BE2C (cell line): Measurements from ENCODE around the gene NEU2.

Experiments
- DNase-seq: peaks from one replicate; pipeline ENCODE4 v3.0.0-alpha.2; 2020
- H3K27me3 ChIP-seq: fragments of 250-450 bp; sonication (Bioruptor Pico); 2 replicates; pipeline ENCODE4 v1.5.1; 2020; ENCODE audit warnings: mild to moderate bottlenecking
- H3K36me3 ChIP-seq: fragments of 250-450 bp; sonication (Bioruptor Pico); 2 replicates; pipeline ENCODE4 v1.5.1; 2020; ENCODE audit warnings: mild to moderate bottlenecking
- H3K4me1 ChIP-seq: fragments of 250-450 bp; sonication (Bioruptor Pico); 2 replicates; pipeline ENCODE4 v1.5.1; 2020
- H3K4me3 ChIP-seq: 2 replicates; pipeline ENCODE4 v1.5.1; 2011; ENCODE audit warnings: low read depth, low read length
- H3K9me3 ChIP-seq: fragments of 250-450 bp; sonication (Bioruptor Pico); 2 replicates; pipeline ENCODE4 v1.5.1; 2020
- TF ChIP-seq, protein P1 (sequence below): IDR thresholded peaks from 2 replicates; pipeline ENCODE4 v1.5.1; 2012; ENCODE audit warnings: mild to moderate bottlenecking, low read depth, low read length

NEU2 gene

DNA sequence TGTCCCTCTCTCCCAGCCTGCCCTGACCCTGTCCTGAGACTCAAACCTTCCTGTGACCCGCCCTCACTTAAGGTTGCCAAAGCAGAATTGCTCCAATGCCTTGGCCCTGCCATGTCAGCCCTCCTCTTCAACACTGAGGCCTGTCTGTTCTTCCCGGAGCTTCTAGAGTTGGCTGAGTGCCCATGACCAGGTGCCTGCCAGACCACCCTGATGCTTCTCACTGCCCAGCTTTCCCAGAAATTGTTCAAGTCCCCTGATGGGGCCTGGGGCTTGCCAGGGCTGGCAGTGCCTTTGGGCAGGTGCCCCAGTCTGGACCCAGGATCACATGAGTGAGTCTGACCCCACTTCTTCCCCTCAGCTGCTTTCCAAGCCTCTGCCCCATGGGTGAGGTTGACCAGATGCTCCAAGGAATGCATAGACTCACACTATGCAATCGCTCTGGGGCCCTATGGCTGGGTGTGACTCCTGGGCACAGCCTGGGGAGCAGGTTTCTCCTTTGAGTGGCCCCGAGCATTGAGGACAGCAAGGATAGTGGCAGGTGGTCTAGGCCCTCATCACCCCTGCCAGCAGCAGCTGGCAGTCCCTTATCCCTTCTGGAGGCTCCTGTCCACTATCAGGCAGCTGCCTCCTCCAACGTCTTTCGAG lies 24.6 kb downstream of the NEU2 start:
- TF ChIP-seq, protein P1, sequence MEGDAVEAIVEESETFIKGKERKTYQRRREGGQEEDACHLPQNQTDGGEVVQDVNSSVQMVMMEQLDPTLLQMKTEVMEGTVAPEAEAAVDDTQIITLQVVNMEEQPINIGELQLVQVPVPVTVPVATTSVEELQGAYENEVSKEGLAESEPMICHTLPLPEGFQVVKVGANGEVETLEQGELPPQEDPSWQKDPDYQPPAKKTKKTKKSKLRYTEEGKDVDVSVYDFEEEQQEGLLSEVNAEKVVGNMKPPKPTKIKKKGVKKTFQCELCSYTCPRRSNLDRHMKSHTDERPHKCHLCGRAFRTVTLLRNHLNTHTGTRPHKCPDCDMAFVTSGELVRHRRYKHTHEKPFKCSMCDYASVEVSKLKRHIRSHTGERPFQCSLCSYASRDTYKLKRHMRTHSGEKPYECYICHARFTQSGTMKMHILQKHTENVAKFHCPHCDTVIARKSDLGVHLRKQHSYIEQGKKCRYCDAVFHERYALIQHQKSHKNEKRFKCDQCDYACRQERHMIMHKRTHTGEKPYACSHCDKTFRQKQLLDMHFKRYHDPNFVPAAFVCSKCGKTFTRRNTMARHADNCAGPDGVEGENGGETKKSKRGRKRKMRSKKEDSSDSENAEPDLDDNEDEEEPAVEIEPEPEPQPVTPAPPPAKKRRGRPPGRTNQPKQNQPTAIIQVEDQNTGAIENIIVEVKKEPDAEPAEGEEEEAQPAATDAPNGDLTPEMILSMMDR, result no peak
- H3K27me3 ChIP-seq, result no peaks in the 10 kb centered on the region
- no peaks in the 10 kb centered on the region for H3K36me3 ChIP-seq
- no peaks in the 10 kb centered on the region for H3K4me1 ChIP-seq
- DNase-seq, result no peak
- H3K9me3 ChIP-seq, result no peaks in the 10 kb centered on the region
- H3K4me3 ChIP-seq, result no peak overlapping the region

GRCh38 chr2:233058717-233059546 lies 26.5 kb downstream of the NEU2 start:
- no peak overlapping the region for H3K4me3 ChIP-seq
- H3K27me3 ChIP-seq, result no peaks in the 10 kb centered on the region
- TF ChIP-seq, protein P1, result no peak

GRCh38 chr2:233059547-233059796 lies 27.0 kb downstream of the NEU2 start:
- no peak overlapping the region for H3K4me3 ChIP-seq

More at GRCh38 chr2:233058717-233059546, 26.5 kb downstream of the NEU2 start:
- Histone ChIP-seq H3K4me1 (no peaks in the 10 kb centered on the region), H3K36me3 (no peaks in the 10 kb centered on the region), H3K9me3 (no peaks in the 10 kb centered on the region)
- DNase-seq, result no peak

GRCh38 chr2:233059797-233060500 lies 27.5 kb downstream of the NEU2 start, which contains the start of gene INPP5D:
TSS of gene INPP5D (plus strand) at chr2:233060342. CDS start at chr2:233060479, 137 bp downstream.
- TF ChIP-seq, protein P1, result no peak
- Histone ChIP-seq H3K4me3 (no peak within 1 kb of the TSS), H3K36me3 (no peaks in the 10 kb centered on the region), H3K4me1 (no peaks in the 10 kb centered on the region), H3K9me3 (no peaks in the 10 kb centered on the region), H3K27me3 (no peaks in the 10 kb centered on the region)
- DNase-seq, result no peak

More at GRCh38 chr2:233059547-233059796, 27.0 kb downstream of the NEU2 start:
- Histone ChIP-seq H3K4me1 (no peaks in the 10 kb centered on the region), H3K36me3 (no peaks in the 10 kb centered on the region), H3K9me3 (no peaks in the 10 kb centered on the region), H3K27me3 (no peaks in the 10 kb centered on the region)
- no peak for DNase-seq
- TF ChIP-seq, protein P1, result no peak

DNA sequence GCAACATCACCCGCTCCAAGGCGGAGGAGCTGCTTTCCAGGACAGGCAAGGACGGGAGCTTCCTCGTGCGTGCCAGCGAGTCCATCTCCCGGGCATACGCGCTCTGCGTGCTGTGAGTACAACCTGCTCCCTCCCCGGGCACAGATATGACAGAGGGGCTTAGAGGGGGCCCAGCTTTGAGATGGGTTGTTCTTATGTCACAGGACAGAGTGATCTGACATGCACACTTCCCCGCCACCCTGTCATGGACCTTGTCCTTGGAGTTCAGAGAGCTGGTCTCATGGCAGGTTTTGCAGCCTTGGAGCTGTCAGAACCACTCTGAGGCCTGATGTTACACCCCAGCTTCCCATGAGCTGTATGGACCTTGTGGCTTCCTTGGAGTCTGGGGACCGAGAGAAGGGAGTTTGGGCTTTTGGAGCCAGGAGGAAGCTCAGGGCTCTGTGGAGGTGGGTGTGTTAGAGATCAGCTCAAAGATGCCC lies 28.1 kb downstream of the NEU2 start:
- TF ChIP-seq, protein P1, result no peak
- no peaks in the 10 kb centered on the region for H3K4me1 ChIP-seq
- no peak overlapping the region for H3K4me3 ChIP-seq
- no peaks in the 10 kb centered on the region for H3K36me3 ChIP-seq
- no peaks in the 10 kb centered on the region for H3K27me3 ChIP-seq
- H3K9me3 ChIP-seq, result no peaks in the 10 kb centered on the region
- no peak for DNase-seq
